HCT116 (cell line): ENCODE measurements around the gene CDRT15L2.
"Not testable (repeated sequence)": the region's sequence is repeated elsewhere in the genome, so short reads cannot be mapped to it uniquely, and the experiment has no call there.

Experiments
- ATF3 ChIP-seq: IDR thresholded peaks from 2 replicates; pipeline ENCODE4 v1.6.1; 2012
- CEBPB ChIP-seq: IDR thresholded peaks from 2 replicates; pipeline ENCODE4 v1.6.1; 2012; ENCODE audit warnings: low read depth
- EZH2 ChIP-seq: fragments of 200-600 bp; sonication (generic); IDR thresholded peaks from 2 replicates; pipeline ENCODE4 v1.6.1; 2017; ENCODE audit warnings: antibody characterized with exemption, mixed run types
- JUND ChIP-seq: IDR thresholded peaks from 2 replicates; pipeline ENCODE4 v1.6.1; 2012
- POLR2A ChIP-seq: IDR thresholded peaks from 2 replicates; pipeline ENCODE4 v1.7.0; 2011; ENCODE audit warnings: borderline replicate concordance; ENCODE audit not compliant: insufficient read depth, insufficient read length; ENCODE audit errors: extremely low read depth
- RAD21 ChIP-seq: IDR thresholded peaks from 2 replicates; pipeline ENCODE4 v1.6.1; 2012; ENCODE audit warnings: low read depth, mild to moderate bottlenecking
- SP1 ChIP-seq: IDR thresholded peaks from 2 replicates; pipeline ENCODE4 v1.6.1; 2012; ENCODE audit warnings: low read depth
- SRF ChIP-seq: IDR thresholded peaks from 2 replicates; pipeline ENCODE4 v1.6.1; 2012; ENCODE audit warnings: low read depth
- TCF7L2 ChIP-seq: IDR thresholded peaks from 2 replicates; pipeline ENCODE4 v1.7.0; 2011; ENCODE audit warnings: borderline replicate concordance, inconsistent platforms; ENCODE audit not compliant: insufficient read depth, insufficient read length; ENCODE audit errors: extremely low read depth
- YY1 ChIP-seq: IDR thresholded peaks from 2 replicates; pipeline ENCODE4 v1.6.1; 2011; ENCODE audit warnings: low read length, low read depth, moderate library complexity, mild to moderate bottlenecking; ENCODE audit not compliant: insufficient replicate concordance; ENCODE audit errors: extremely low read depth
- TF ChIP-seq, protein P1 (sequence below): IDR thresholded peaks from 2 replicates; pipeline ENCODE4 v1.6.1; 2012
- TF ChIP-seq, protein P2 (sequence below), 3 experiments: fragments of 200-600 bp in 1 of 3; sonication (generic) in 1 of 3; IDR thresholded peaks in 2 of 3; conservative IDR thresholded peaks in 1 of 3; 2 replicates each; pipeline ENCODE4 v1.5.1; 2012 to 2017; ENCODE audit warnings: low read depth in 2 of 3, low read length in 2 of 3, antibody characterized with exemption in 1 of 3, borderline replicate concordance in 1 of 3, control low read depth in 1 of 3, mild to moderate bottlenecking in 1 of 3, mixed read lengths in 1 of 3, mixed run types in 1 of 3, moderate library complexity in 1 of 3; ENCODE audit not compliant: insufficient read depth in 1 of 3

- TF ChIP-seq SP1, POLR2A, JUND, YY1, SRF, TCF7L2, RAD21, CEBPB, ATF3, EZH2: not testable (repeated sequence)
- TF ChIP-seq, protein P1, sequence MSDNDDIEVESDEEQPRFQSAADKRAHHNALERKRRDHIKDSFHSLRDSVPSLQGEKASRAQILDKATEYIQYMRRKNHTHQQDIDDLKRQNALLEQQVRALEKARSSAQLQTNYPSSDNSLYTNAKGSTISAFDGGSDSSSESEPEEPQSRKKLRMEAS, result not testable (repeated sequence)
- TF ChIP-seq, protein P2, sequence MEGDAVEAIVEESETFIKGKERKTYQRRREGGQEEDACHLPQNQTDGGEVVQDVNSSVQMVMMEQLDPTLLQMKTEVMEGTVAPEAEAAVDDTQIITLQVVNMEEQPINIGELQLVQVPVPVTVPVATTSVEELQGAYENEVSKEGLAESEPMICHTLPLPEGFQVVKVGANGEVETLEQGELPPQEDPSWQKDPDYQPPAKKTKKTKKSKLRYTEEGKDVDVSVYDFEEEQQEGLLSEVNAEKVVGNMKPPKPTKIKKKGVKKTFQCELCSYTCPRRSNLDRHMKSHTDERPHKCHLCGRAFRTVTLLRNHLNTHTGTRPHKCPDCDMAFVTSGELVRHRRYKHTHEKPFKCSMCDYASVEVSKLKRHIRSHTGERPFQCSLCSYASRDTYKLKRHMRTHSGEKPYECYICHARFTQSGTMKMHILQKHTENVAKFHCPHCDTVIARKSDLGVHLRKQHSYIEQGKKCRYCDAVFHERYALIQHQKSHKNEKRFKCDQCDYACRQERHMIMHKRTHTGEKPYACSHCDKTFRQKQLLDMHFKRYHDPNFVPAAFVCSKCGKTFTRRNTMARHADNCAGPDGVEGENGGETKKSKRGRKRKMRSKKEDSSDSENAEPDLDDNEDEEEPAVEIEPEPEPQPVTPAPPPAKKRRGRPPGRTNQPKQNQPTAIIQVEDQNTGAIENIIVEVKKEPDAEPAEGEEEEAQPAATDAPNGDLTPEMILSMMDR (IDR thresholded peaks at IDR 0.05 in 2 of 3, conservative IDR thresholded peaks at IDR 0.05 in 1 of 3; ENCODE audit: borderline replicate concordance in 1 of 3, insufficient read depth in 1 of 3, low read depth in 2 of 3, low read length in 2 of 3), result not testable (repeated sequence)
Measured at GRCh38 chr17:20559018-20559417, 20.5 kb upstream of the CDRT15L2 start.
